Measurements from ENCODE around the gene PAPPA. TPM values are rescaled to one million over a fixed set of nuclear protein-coding genes. Genes with fewer than 3 reads are reported as not detected.

Gene PAPPA
- total and polyA plus RNA-seq, 9 of the 15 experiments (the other 6 are each of a cell fraction or from before 2014, with no cell fraction given) = 0.06 to 0.18 (median 0.11) TPM

DNA sequence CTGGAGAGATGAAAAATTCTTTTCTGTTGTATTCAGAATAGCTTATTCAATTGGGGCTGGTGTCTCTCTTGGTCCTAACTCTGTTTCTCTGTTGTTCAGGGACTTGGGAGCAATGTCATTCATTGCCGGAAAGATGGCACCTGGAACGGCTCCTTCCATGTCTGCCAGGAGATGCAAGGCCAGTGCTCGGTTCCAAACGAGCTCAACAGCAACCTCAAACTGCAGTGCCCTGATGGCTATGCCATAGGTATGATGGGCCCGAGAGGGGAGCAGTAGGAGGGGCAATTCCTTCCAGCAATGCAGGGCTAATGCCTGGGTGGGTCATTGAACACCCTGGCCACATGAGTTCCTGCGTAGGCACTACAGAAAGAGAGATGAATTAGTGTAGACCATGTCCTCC lies 208.9 kb downstream of the PAPPA start (continued):
- TF ChIP-seq, protein P1, sequence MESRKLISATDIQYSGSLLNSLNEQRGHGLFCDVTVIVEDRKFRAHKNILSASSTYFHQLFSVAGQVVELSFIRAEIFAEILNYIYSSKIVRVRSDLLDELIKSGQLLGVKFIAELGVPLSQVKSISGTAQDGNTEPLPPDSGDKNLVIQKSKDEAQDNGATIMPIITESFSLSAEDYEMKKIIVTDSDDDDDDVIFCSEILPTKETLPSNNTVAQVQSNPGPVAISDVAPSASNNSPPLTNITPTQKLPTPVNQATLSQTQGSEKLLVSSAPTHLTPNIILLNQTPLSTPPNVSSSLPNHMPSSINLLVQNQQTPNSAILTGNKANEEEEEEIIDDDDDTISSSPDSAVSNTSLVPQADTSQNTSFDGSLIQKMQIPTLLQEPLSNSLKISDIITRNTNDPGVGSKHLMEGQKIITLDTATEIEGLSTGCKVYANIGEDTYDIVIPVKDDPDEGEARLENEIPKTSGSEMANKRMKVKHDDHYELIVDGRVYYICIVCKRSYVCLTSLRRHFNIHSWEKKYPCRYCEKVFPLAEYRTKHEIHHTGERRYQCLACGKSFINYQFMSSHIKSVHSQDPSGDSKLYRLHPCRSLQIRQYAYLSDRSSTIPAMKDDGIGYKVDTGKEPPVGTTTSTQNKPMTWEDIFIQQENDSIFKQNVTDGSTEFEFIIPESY (CRISPR knock-in tag; IDR thresholded peaks at IDR 0.05) = no peak
- TF ChIP-seq ZNF263 (CRISPR knock-in tag; IDR thresholded peaks at IDR 0.05; ENCODE audit: borderline replicate concordance) = no peak

DNA sequence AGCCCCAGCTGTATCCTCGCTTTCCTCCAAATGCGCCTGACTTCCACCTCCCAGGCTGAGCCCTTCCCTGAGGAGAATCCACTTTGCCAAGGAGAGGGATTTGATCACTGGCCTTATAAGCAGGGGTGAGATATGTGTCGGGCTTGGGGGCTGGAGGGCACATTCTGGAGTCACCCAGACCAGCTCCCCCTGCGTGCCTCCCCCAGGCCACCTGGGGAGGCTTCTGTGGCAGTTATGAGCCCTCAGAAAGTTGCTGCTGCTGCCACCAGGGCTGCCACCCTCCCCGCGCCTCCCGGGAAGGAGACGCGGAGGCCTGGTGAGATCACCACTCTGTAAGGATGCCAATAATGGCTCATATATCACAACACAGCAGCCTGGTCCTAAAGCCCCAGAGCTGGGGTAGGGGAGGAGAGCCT lies 211.5 kb downstream of the PAPPA start:
- no peak overlapping the region for H2AFZ ChIP-seq (ENCODE audit: low read depth, low read length)
- FAIRE-seq = no peak
- H3K4me3 ChIP-seq = no peak overlapping the region
- intact Hi-C loops (cut with micrococcal nuclease) = loop anchor here (10.0 kb wide), 1 partner anchor 200 kb away; no protein-coding TSS in a partner anchor
- WGBS (ENCODE audit: insufficient coverage, low coverage, missing lambda C conversion rate) = 38% methylated on average over 9 of the region's 9 CpGs
- TF ChIP-seq, protein P2, sequence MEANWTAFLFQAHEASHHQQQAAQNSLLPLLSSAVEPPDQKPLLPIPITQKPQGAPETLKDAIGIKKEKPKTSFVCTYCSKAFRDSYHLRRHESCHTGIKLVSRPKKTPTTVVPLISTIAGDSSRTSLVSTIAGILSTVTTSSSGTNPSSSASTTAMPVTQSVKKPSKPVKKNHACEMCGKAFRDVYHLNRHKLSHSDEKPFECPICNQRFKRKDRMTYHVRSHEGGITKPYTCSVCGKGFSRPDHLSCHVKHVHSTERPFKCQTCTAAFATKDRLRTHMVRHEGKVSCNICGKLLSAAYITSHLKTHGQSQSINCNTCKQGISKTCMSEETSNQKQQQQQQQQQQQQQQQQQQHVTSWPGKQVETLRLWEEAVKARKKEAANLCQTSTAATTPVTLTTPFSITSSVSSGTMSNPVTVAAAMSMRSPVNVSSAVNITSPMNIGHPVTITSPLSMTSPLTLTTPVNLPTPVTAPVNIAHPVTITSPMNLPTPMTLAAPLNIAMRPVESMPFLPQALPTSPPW (CRISPR knock-in tag; IDR thresholded peaks at IDR 0.05) = peak; percentile 22; the same call in 1 of the 2 replicates
- no peak for TF ChIP-seq ESRRA (IDR thresholded peaks at IDR 0.05; ENCODE audit: borderline replicate concordance, low read depth)
- TF ChIP-seq, protein P3, sequence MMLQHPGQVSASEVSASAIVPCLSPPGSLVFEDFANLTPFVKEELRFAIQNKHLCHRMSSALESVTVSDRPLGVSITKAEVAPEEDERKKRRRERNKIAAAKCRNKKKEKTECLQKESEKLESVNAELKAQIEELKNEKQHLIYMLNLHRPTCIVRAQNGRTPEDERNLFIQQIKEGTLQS (IDR thresholded peaks at IDR 0.05) = 0 out of 2 replicates have a peak, but pooled peaks have one; percentile 7
- TF ChIP-seq, protein P3 (CRISPR knock-in tag; conservative IDR thresholded peaks at IDR 0.05) = no peak
- TF ChIP-seq SRSF1 (IDR thresholded peaks at IDR 0.05; ENCODE audit: low read depth, low read length) = no peak
- no peak for TF ChIP-seq TRIM24 (IDR thresholded peaks at IDR 0.05)
- no peak for TF ChIP-seq XRCC3 (IDR thresholded peaks at IDR 0.05)
- no peak for TF ChIP-seq RAD21 (CRISPR knock-in tag; conservative IDR thresholded peaks at IDR 0.05 in 1 of 2, IDR thresholded peaks at IDR 0.05 in 1 of 2)
- no peak for TF ChIP-seq ZNF224 (CRISPR knock-in tag; IDR thresholded peaks at IDR 0.05)
- no peak for TF ChIP-seq ZNF232 (CRISPR knock-in tag; IDR thresholded peaks at IDR 0.05)
- TF ChIP-seq TBL1XR1 (IDR thresholded peaks at IDR 0.05; ENCODE audit: low read length in 2 of 2) = no peak
- TF ChIP-seq POU5F1 (IDR thresholded peaks at IDR 0.05; ENCODE audit: borderline replicate concordance, low read depth, low read length, partially characterized antibody) = no peak
- ATAC-seq = no peak
- no TSS peak for BruUV-seq (replicated peaks)
- H4K20me1 ChIP-seq (replicated peaks; ENCODE audit: control insufficient read depth, insufficient read depth, low read length) = no peaks in the 10 kb centered on the region
- no peaks in the 10 kb centered on the region for H3K79me2 ChIP-seq (ENCODE audit: control insufficient read depth, insufficient read depth, low read length)
- no peaks in the 10 kb centered on the region for H3K36me3 ChIP-seq (ENCODE audit: control insufficient read depth, insufficient read depth, low read length)
- no peak overlapping the region for H3K4me2 ChIP-seq (ENCODE audit: insufficient read depth, low read length)
- ChIA-PET CTCF (ENCODE audit: low intra/inter-chr PET ratio) (no interaction called here), POLR2A (interaction anchor here (0.8 kb wide), 1 partner anchor 37 kb away, joined by 3 read pairs; no protein-coding TSS in a partner anchor)
- no peaks in the 10 kb centered on the region for H3K9me1 ChIP-seq (ENCODE audit: control insufficient read depth, insufficient read depth, low read length)
- in situ Hi-C loops (cut with MboI) = no loop called here
- H3K27me3 ChIP-seq (ENCODE audit: control insufficient read depth in 2 of 2, insufficient read depth in 2 of 2, low read length in 2 of 2) = no peaks in the 10 kb centered on the region
- no peak for DNase-seq (ENCODE audit: extremely low read depth in 1 of 4, low spot score in 3 of 4)
- peak overlapping the region in 1 of 2 experiments; percentile 79; a peak in 2 of 4 replicates for H3K9ac ChIP-seq (ENCODE audit: insufficient read depth in 1 of 2, low read depth in 2 of 2, low read length in 2 of 2)
- no peaks in the 10 kb centered on the region for H3K9me3 ChIP-seq (replicated peaks; ENCODE audit: control insufficient read depth, insufficient read depth, low read depth, low read length)
- no peak overlapping the region for H3K27ac ChIP-seq (ENCODE audit: extremely low read depth, low read depth, low read length)
- H3K4me1 ChIP-seq (replicated peaks in 1 of 2; ENCODE audit: control insufficient read depth in 2 of 2, insufficient read depth in 2 of 2, low read length in 2 of 2) = peaks cover 0 to 16% of the 10 kb centered on the region in 2 experiments; a peak in 3 of 5 replicates
